Cardiac muscle cell (in vitro differentiated cells and primary cell): ENCODE data around the gene POLR3B. TPM values are rescaled to one million over a fixed set of nuclear protein-coding genes. Genes with fewer than 3 reads are reported as not detected.

Experiments
- polyA plus RNA-seq: library from polyadenylated mRNA; unstranded; fragments of >200 nt; fragmentation: Nextera tagmentation; extraction: Ambion mirVana; gene quantifications from 2 replicates; pipeline ENCODE4 v1.2.1, GENCODE V29; 2016
- total RNA-seq: library from RNA; depleted of rRNA; stranded (reverse); fragments of >200 nt; gene quantifications from 2 replicates; pipeline ENCODE4 v1.2.3, GENCODE V29; 2016

The POLR3B gene
- total and polyA plus RNA-seq, 2 experiments from 2014 or later = 8.5 to 10.7 TPM

Other genes starting within 250 kb of the POLR3B start
- gene NUAK1, start 218.8 kb upstream of the POLR3B start, total RNA-seq = 6.1 and 7.2 TPM in 2 replicates
- gene NUAK1, start 218.8 kb upstream of the POLR3B start, polyA plus RNA-seq = 2.9 and 4.8 TPM in 2 replicates
- 119 and 139 TPM in 2 replicates for gene CKAP4, start 109.7 kb upstream of the POLR3B start, total RNA-seq
- 151 and 173 TPM in 2 replicates for gene CKAP4, start 109.7 kb upstream of the POLR3B start, polyA plus RNA-seq
- gene TCP11L2, start 55.0 kb upstream of the POLR3B start, total RNA-seq = 22.1 and 31.5 TPM in 2 replicates
- 9.0 and 13.2 TPM in 2 replicates for gene TCP11L2, start 55.0 kb upstream of the POLR3B start, polyA plus RNA-seq
- not detected in 2 replicates for gene RFX4, start 225.3 kb downstream of the POLR3B start, total RNA-seq
- gene RFX4, start 225.3 kb downstream of the POLR3B start, polyA plus RNA-seq = not detected in 2 replicates